ENCODE measurements around the gene SETBP1.

The SETBP1 gene

GRCh38 chr18:44759925-44760342 lies 79.2 kb downstream of the SETBP1 start:
- DNase-seq (ENCODE audit: low read depth): no peak

GRCh38 chr18:44761812-44762211 lies 81.1 kb downstream of the SETBP1 start:
- DNase-seq (ENCODE audit: low read depth): no peak

- no peak for DNase-seq (ENCODE audit: low read depth)
Measured at GRCh38 chr18:44763327-44763726, 82.6 kb downstream of the SETBP1 start.

GRCh38 chr18:44764863-44765262 lies 84.2 kb downstream of the SETBP1 start:
- no peak for DNase-seq (ENCODE audit: low read depth)

- no peak for DNase-seq (ENCODE audit: low read depth)
Measured at GRCh38 chr18:44765456-44765855, 84.8 kb downstream of the SETBP1 start.

GRCh38 chr18:44766450-44766849 lies 85.8 kb downstream of the SETBP1 start:
- DNase-seq (ENCODE audit: low read depth): no peak

GRCh38 chr18:44767807-44768206 lies 87.1 kb downstream of the SETBP1 start:
- DNase-seq (ENCODE audit: low read depth): no peak

- no peak for DNase-seq (ENCODE audit: low read depth)
Measured at GRCh38 chr18:44770641-44771040, 90.0 kb downstream of the SETBP1 start.

- no peak for DNase-seq (ENCODE audit: low read depth)
Measured at GRCh38 chr18:44771572-44771955, 90.9 kb downstream of the SETBP1 start.

- DNase-seq (ENCODE audit: low read depth): no peak
Measured at GRCh38 chr18:44771956-44772917, 91.5 kb downstream of the SETBP1 start.

GRCh38 chr18:44773640-44774155 lies 93.0 kb downstream of the SETBP1 start:
- no peak for DNase-seq (ENCODE audit: low read depth)

GRCh38 chr18:44774191-44774590 lies 93.5 kb downstream of the SETBP1 start:
- no peak for DNase-seq (ENCODE audit: low read depth)

GRCh38 chr18:44777457-44778192 lies 96.9 kb downstream of the SETBP1 start:
- DNase-seq (ENCODE audit: low read depth): no peak

GRCh38 chr18:44778788-44779187 lies 98.1 kb downstream of the SETBP1 start:
- DNase-seq (ENCODE audit: low read depth): no peak

- no peak for DNase-seq (ENCODE audit: low read depth)
Measured at GRCh38 chr18:44779753-44780292, 99.1 kb downstream of the SETBP1 start.

- peak; percentile 80 for DNase-seq (ENCODE audit: low read depth)
Measured at GRCh38 chr18:44781886-44782285, 101.2 kb downstream of the SETBP1 start.

- no peak for DNase-seq (ENCODE audit: low read depth)
Measured at GRCh38 chr18:44782617-44783016, 101.9 kb downstream of the SETBP1 start.

- no peak for DNase-seq (ENCODE audit: low read depth)
Measured at GRCh38 chr18:44783371-44783770, 102.7 kb downstream of the SETBP1 start.

- DNase-seq (ENCODE audit: low read depth): no peak
Measured at GRCh38 chr18:44786257-44786656, 105.6 kb downstream of the SETBP1 start.

- no peak for DNase-seq (ENCODE audit: low read depth)
Measured at GRCh38 chr18:44786688-44787087, 106.0 kb downstream of the SETBP1 start.

- DNase-seq (ENCODE audit: low read depth): no peak
Measured at GRCh38 chr18:44788334-44788733, 107.6 kb downstream of the SETBP1 start.

- DNase-seq (ENCODE audit: low read depth): peak; percentile 43
Measured at GRCh38 chr18:44789710-44790109, 109.0 kb downstream of the SETBP1 start.

GRCh38 chr18:44790860-44791259 lies 110.2 kb downstream of the SETBP1 start:
- no peak for DNase-seq (ENCODE audit: low read depth)
